ENCODE measurements around the gene DPYSL3. TPM values are rescaled to one million over a fixed set of nuclear protein-coding genes. Genes with fewer than 3 reads are reported as not detected.

Gene DPYSL3
- total RNA-seq, 1 donor from 2014 or later = 109 TPM

DNA sequence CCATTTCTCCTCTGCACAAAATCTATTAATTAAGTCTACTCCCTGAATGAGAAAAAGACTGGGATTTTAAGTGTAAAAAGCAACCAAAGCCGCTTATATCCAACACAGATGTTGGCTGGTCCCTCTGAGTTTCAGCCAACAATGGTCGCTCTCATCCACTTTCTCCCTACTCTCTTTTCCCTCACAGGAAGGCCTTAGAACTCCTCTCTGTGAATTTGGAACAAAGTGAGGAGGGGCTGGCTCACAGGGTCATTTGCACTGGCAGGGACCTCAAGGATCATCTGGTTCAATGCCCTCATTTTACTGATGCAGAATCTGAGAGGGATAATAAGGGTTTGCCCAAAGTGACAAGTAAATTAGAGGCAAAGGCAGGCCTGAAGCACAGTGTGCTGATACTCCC, 64.0 kb downstream of the DPYSL3 start:
- H3K4me1 ChIP-seq (ENCODE audit: control insufficient read depth in 3 of 3, insufficient read depth in 3 of 3, low read length in 3 of 3) = peaks cover 6 to 12% (median 7%) of the 10 kb centered on the region in 3 donors
- H3K4me3 ChIP-seq (ENCODE audit: low read length in 3 of 3) = no peak overlapping the region
- H3K27me3 ChIP-seq (ENCODE audit: control insufficient read depth in 3 of 3, insufficient read depth in 3 of 3, low read length in 3 of 3) = no peaks in the 10 kb centered on the region
- peak overlapping the region; percentile 52 for H3K27ac ChIP-seq (ENCODE audit: low read depth, low read length)
- H3K9ac ChIP-seq (ENCODE audit: low read depth in 1 of 3, low read length in 3 of 3) = no peak overlapping the region
- no peaks in the 10 kb centered on the region for H3K9me3 ChIP-seq (ENCODE audit: control insufficient read depth in 3 of 3, low read length in 3 of 3)
- peaks cover 0 to 3% (median 0%) of the 10 kb centered on the region in 3 donors for H3K36me3 ChIP-seq (ENCODE audit: control insufficient read depth in 3 of 3, insufficient read depth in 3 of 3, low read length in 3 of 3)

DNA sequence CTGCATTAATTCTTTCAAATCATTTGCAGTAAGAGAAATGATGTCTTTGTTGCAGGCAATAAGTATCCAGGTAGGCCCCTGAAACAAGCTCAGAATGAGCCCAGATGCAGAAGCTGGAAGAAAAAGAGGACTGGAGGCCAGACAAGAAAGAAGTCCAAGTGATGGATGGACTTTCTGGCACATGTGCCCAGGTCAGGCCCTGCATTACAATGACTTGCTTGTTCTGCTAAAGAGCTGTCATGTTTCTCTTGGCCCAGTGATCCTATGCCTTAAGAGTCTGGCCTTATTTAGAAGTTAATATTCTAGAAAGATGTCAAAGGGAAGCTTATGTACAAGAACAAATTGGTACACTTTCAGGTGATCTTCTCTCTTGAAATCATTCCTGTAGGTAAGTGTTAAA, 64.8 kb downstream of the DPYSL3 start:
- Histone ChIP-seq H3K27ac (ENCODE audit: low read depth, low read length) (no peak overlapping the region), H3K9me3 (ENCODE audit: control insufficient read depth in 3 of 3, low read length in 3 of 3) (no peaks in the 10 kb centered on the region), H3K9ac (ENCODE audit: low read depth in 1 of 3, low read length in 3 of 3) (no peak overlapping the region), H3K27me3 (ENCODE audit: control insufficient read depth in 3 of 3, insufficient read depth in 3 of 3, low read length in 3 of 3) (no peaks in the 10 kb centered on the region), H3K36me3 (ENCODE audit: control insufficient read depth in 3 of 3, insufficient read depth in 3 of 3, low read length in 3 of 3) (peaks cover 0 to 3% (median 0%) of the 10 kb centered on the region in 3 donors), H3K4me1 (ENCODE audit: control insufficient read depth in 3 of 3, insufficient read depth in 3 of 3, low read length in 3 of 3) (peaks cover 6 to 10% (median 7%) of the 10 kb centered on the region in 3 donors), H3K4me3 (ENCODE audit: low read length in 3 of 3) (no peak overlapping the region)

DNA sequence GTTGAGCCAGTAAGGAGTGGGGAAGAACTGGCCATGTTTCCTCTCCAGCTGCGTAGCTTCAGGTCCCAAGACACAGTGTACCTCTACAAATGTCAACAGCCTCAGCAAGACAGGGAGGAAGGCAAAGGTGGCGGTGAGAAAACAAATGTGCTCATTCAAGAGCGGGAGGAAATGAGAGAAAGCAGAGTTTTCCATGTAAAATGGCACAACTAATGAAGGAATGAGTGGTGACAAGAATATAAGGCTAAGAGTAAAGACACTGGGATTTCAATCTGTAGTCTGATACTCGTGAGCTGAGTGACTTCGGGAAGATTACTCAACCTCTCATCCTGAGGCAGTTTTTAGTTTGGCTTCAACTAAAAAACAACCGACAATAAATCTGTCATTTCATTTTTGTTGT, 67.6 kb downstream of the DPYSL3 start:
- H3K27ac ChIP-seq (ENCODE audit: low read depth, low read length) = no peak overlapping the region
- H3K9me3 ChIP-seq (ENCODE audit: control insufficient read depth in 3 of 3, low read length in 3 of 3) = no peaks in the 10 kb centered on the region
- no peak overlapping the region for H3K9ac ChIP-seq (ENCODE audit: low read depth in 1 of 3, low read length in 3 of 3)
- peaks cover 0 to 3% (median 0%) of the 10 kb centered on the region in 3 donors for H3K36me3 ChIP-seq (ENCODE audit: control insufficient read depth in 3 of 3, insufficient read depth in 3 of 3, low read length in 3 of 3)
- H3K4me1 ChIP-seq (ENCODE audit: control insufficient read depth in 3 of 3, insufficient read depth in 3 of 3, low read length in 3 of 3) = peaks cover 7 to 10% (median 10%) of the 10 kb centered on the region in 3 donors
- H3K27me3 ChIP-seq (ENCODE audit: control insufficient read depth in 3 of 3, insufficient read depth in 3 of 3, low read length in 3 of 3) = no peaks in the 10 kb centered on the region
- no peak overlapping the region for H3K4me3 ChIP-seq (ENCODE audit: low read length in 3 of 3)

DNA sequence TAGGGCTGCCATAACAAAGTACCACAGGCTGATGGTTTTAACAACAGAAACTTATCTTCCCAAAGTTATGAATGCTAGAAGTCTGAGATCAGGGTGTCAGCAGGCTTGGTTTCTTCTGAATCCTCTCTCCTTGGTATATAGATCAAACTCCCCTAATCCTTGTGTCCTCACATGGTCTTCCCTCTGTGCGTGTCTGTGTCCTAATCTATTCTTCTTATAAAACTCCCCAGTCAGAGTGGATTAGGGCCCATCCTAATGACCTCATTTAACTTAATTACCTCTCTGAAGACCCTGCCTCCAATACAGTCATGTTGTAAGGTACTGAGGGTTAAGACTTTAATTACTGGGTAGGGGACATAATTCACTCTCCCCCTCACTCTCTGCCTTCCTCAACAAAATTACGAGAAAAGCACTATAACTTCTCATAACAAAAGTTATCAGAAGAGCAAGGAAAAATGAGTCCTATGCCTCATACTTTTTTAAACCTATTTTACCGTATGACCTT, 68.6 kb downstream of the DPYSL3 start:
- H3K9me3 ChIP-seq (ENCODE audit: control insufficient read depth in 3 of 3, low read length in 3 of 3) = no peaks in the 10 kb centered on the region
- peaks cover 0 to 3% (median 0%) of the 10 kb centered on the region in 3 donors for H3K36me3 ChIP-seq (ENCODE audit: control insufficient read depth in 3 of 3, insufficient read depth in 3 of 3, low read length in 3 of 3)
- peaks cover 4 to 8% (median 5%) of the 10 kb centered on the region in 3 donors for H3K4me1 ChIP-seq (ENCODE audit: control insufficient read depth in 3 of 3, insufficient read depth in 3 of 3, low read length in 3 of 3)
- no peak overlapping the region for H3K4me3 ChIP-seq (ENCODE audit: low read length in 3 of 3)
- no peak overlapping the region for H3K9ac ChIP-seq (ENCODE audit: low read depth in 1 of 3, low read length in 3 of 3)
- no peak overlapping the region for H3K27ac ChIP-seq (ENCODE audit: low read depth, low read length)
- no peaks in the 10 kb centered on the region for H3K27me3 ChIP-seq (ENCODE audit: control insufficient read depth in 3 of 3, insufficient read depth in 3 of 3, low read length in 3 of 3)

DNA sequence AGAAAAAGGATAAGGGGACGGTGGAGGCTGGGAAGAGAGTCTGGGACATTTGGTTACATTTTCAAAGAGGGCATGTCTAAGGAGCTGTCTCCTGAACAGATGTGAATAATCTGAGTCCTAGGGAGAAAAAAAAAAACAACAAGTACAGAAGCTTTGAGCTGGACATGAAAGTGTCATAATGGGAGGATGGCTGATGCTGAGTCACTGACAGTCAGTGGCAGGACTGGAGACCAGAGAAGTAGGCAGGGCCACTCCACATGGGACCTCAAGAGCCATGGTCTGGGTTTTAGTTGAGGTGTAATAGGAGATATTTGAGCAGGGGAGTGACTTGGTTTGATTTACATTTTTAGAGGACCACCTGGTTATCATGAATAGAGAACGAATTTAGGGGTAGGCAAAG, 70.6 kb downstream of the DPYSL3 start:
- Histone ChIP-seq H3K36me3 (ENCODE audit: control insufficient read depth in 3 of 3, insufficient read depth in 3 of 3, low read length in 3 of 3) (peaks cover 0 to 3% (median 0%) of the 10 kb centered on the region in 3 donors), H3K9me3 (ENCODE audit: control insufficient read depth in 3 of 3, low read length in 3 of 3) (no peaks in the 10 kb centered on the region), H3K4me3 (ENCODE audit: low read length in 3 of 3) (no peak overlapping the region), H3K9ac (ENCODE audit: low read depth in 1 of 3, low read length in 3 of 3) (no peak overlapping the region), H3K4me1 (ENCODE audit: control insufficient read depth in 3 of 3, insufficient read depth in 3 of 3, low read length in 3 of 3) (peaks cover 0 to 5% (median 0%) of the 10 kb centered on the region in 3 donors), H3K27me3 (ENCODE audit: control insufficient read depth in 3 of 3, insufficient read depth in 3 of 3, low read length in 3 of 3) (no peaks in the 10 kb centered on the region), H3K27ac (ENCODE audit: low read depth, low read length) (no peak overlapping the region)

DNA sequence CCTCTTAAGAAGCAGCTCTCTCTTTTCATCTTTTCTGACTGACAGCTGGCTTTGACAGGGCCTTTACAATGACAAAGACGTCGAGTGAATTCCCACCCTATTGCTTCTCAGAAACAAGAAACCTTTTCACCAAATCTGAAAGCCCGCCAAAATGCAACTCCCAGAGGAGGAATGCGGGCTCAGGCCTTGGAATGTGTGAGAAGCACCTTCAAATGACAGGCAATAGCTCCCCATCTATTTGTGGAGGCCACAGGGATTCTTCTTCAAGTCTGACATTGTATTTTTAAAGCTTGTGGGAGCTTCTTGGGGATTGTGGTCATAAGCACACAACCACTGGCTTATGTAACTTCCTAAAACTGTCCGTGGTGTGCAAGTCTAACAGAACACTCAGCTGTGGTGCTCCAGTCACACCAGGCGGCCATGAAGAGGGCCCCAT, 72.7 kb downstream of the DPYSL3 start:
- no peaks in the 10 kb centered on the region for H3K9me3 ChIP-seq (ENCODE audit: control insufficient read depth in 3 of 3, low read length in 3 of 3)
- no peaks in the 10 kb centered on the region for H3K36me3 ChIP-seq (ENCODE audit: control insufficient read depth in 3 of 3, insufficient read depth in 3 of 3, low read length in 3 of 3)
- peaks cover 0 to 6% (median 4%) of the 10 kb centered on the region in 3 donors for H3K4me1 ChIP-seq (ENCODE audit: control insufficient read depth in 3 of 3, insufficient read depth in 3 of 3, low read length in 3 of 3)
- H3K4me3 ChIP-seq (ENCODE audit: low read length in 3 of 3) = no peak overlapping the region
- no peaks in the 10 kb centered on the region for H3K27me3 ChIP-seq (ENCODE audit: control insufficient read depth in 3 of 3, insufficient read depth in 3 of 3, low read length in 3 of 3)
- H3K9ac ChIP-seq (ENCODE audit: low read depth in 1 of 3, low read length in 3 of 3) = no peak overlapping the region
- no peak overlapping the region for H3K27ac ChIP-seq (ENCODE audit: low read depth, low read length)

DNA sequence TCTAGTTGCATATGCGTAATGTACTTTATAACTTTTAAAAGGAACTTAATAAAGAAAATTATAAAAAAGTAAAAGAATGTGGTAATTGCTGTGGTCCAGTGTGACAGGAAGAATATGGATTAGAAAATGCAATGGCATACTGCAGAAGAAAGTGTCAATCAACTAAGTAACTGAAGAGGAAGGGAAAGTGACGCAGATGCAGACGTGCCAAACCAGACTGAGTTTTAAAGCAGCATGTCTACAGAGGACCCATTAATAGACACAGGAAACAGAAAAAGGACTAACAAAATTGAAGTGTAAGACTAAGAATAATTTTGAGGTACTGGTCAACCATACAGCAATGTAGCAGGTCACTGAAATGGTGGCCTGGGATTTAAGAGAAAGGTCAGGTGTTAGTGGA, 73.3 kb downstream of the DPYSL3 start:
- Histone ChIP-seq H3K4me3 (ENCODE audit: low read length in 3 of 3) (no peak overlapping the region), H3K9me3 (ENCODE audit: control insufficient read depth in 3 of 3, low read length in 3 of 3) (no peaks in the 10 kb centered on the region), H3K36me3 (ENCODE audit: control insufficient read depth in 3 of 3, insufficient read depth in 3 of 3, low read length in 3 of 3) (no peaks in the 10 kb centered on the region), H3K27ac (ENCODE audit: low read depth, low read length) (no peak overlapping the region), H3K4me1 (ENCODE audit: control insufficient read depth in 3 of 3, insufficient read depth in 3 of 3, low read length in 3 of 3) (peaks cover 4 to 12% (median 7%) of the 10 kb centered on the region in 3 donors), H3K27me3 (ENCODE audit: control insufficient read depth in 3 of 3, insufficient read depth in 3 of 3, low read length in 3 of 3) (no peaks in the 10 kb centered on the region), H3K9ac (ENCODE audit: low read depth in 1 of 3, low read length in 3 of 3) (no peak overlapping the region)

DNA sequence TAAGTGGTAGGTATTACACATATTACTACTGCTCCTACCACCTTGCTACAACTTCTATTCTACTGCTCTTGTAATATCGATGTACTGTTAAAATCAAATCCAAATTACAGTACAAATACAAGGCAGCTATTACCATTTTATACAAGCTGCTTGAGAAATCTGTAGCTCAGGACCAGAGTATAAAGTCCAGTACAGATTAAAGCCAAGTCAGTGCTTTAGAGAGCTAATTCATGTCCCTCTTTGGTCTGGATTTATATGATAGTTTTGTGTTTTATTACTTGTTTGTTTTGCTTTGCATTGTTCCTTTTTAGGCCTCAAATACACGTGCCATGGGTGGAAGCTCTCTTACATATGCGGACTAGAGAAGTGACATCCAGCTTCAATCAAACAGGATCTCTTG, 75.8 kb downstream of the DPYSL3 start:
- H3K9ac ChIP-seq (ENCODE audit: low read depth in 1 of 3, low read length in 3 of 3) = no peak overlapping the region
- H3K4me3 ChIP-seq (ENCODE audit: low read length in 3 of 3) = no peak overlapping the region
- no peaks in the 10 kb centered on the region for H3K36me3 ChIP-seq (ENCODE audit: control insufficient read depth in 3 of 3, insufficient read depth in 3 of 3, low read length in 3 of 3)
- H3K27me3 ChIP-seq (ENCODE audit: control insufficient read depth in 3 of 3, insufficient read depth in 3 of 3, low read length in 3 of 3) = no peaks in the 10 kb centered on the region
- no peaks in the 10 kb centered on the region for H3K9me3 ChIP-seq (ENCODE audit: control insufficient read depth in 3 of 3, low read length in 3 of 3)
- no peak overlapping the region for H3K27ac ChIP-seq (ENCODE audit: low read depth, low read length)
- H3K4me1 ChIP-seq (ENCODE audit: control insufficient read depth in 3 of 3, insufficient read depth in 3 of 3, low read length in 3 of 3) = peaks cover 16 to 19% (median 16%) of the 10 kb centered on the region in 3 donors

DNA sequence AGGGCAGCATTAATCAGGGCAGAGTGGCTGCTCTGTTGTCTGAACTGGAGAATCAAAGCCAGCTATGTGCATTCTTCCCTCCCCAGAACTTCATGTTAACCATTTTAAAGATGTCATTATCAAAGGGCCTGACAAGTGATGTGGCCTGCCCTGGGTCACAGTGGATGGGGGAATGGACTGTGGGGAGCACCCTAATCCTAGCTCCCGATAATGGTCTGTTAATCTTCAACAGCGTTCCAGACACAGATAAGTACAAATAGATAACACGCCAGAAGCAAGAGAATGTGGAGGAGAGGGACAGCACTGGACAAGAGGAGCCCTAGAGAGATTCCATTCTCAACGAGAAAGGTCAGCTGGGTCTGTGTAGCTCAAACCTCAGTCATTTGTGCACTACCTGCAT, 77.5 kb downstream of the DPYSL3 start:
- Histone ChIP-seq H3K4me1 (ENCODE audit: control insufficient read depth in 3 of 3, insufficient read depth in 3 of 3, low read length in 3 of 3) (peaks cover 22 to 32% (median 27%) of the 10 kb centered on the region in 3 donors), H3K27ac (ENCODE audit: low read depth, low read length) (no peak overlapping the region), H3K9me3 (ENCODE audit: control insufficient read depth in 3 of 3, low read length in 3 of 3) (no peaks in the 10 kb centered on the region), H3K27me3 (ENCODE audit: control insufficient read depth in 3 of 3, insufficient read depth in 3 of 3, low read length in 3 of 3) (no peaks in the 10 kb centered on the region), H3K36me3 (ENCODE audit: control insufficient read depth in 3 of 3, insufficient read depth in 3 of 3, low read length in 3 of 3) (no peaks in the 10 kb centered on the region), H3K4me3 (ENCODE audit: low read length in 3 of 3) (no peak overlapping the region), H3K9ac (ENCODE audit: low read depth in 1 of 3, low read length in 3 of 3) (no peak overlapping the region)

DNA sequence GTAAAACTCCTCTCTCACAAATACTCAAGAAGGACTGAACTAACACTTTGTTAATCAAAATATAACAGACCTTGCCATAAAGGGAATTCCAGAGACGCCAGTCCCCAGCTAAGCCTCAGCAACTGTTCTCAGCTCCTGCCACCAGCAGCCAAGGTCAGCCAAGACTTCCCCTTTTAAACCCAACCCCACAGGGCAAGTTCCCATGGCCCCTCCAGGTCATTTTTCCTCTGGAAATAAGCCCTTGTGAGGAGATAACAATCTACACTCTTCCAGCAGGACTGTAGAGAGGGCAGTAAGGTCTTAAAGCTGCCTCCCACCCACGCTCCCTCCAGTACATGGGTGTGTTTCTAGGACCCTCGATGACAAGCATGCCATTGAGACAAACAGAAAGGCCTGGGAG, 78.3 kb downstream of the DPYSL3 start:
- Histone ChIP-seq H3K27me3 (ENCODE audit: control insufficient read depth in 3 of 3, insufficient read depth in 3 of 3, low read length in 3 of 3) (no peaks in the 10 kb centered on the region), H3K4me1 (ENCODE audit: control insufficient read depth in 3 of 3, insufficient read depth in 3 of 3, low read length in 3 of 3) (peaks cover 25 to 32% (median 31%) of the 10 kb centered on the region in 3 donors), H3K9me3 (ENCODE audit: control insufficient read depth in 3 of 3, low read length in 3 of 3) (no peaks in the 10 kb centered on the region), H3K27ac (ENCODE audit: low read depth, low read length) (no peak overlapping the region), H3K9ac (ENCODE audit: low read depth in 1 of 3, low read length in 3 of 3) (no peak overlapping the region), H3K4me3 (ENCODE audit: low read length in 3 of 3) (no peak overlapping the region), H3K36me3 (ENCODE audit: control insufficient read depth in 3 of 3, insufficient read depth in 3 of 3, low read length in 3 of 3) (no peaks in the 10 kb centered on the region)

All from skeletal muscle tissue (tissue), 4 donors.